Right atrium auricular region (tissue), 2 donors: ENCODE measurements around the gene PA2G4. TPM values are rescaled to one million over a fixed set of nuclear protein-coding genes. Genes with fewer than 3 reads are reported as not detected.

ENCODE experiments used
- DNase-seq: peaks from one replicate; pipeline ENCODE4 v3.0.0-alpha.2; 2019; ENCODE audit warnings: low spot score
- H3K27ac ChIP-seq, 2 donors: fragments of 200-600 bp; sonication (generic); 1 replicate in 1 of 2; 2 replicates in 1 of 2; pipeline ENCODE4 v1.5.1; 2016 to 2019
- H3K27me3 ChIP-seq, 2 donors: fragments of 200-600 bp; sonication (generic); one replicate each; pipeline versions ENCODE4 v1.5.1 to v1.6.0; 2017 to 2019
- H3K36me3 ChIP-seq: fragments of 200-600 bp; sonication (generic); one replicate; pipeline ENCODE4 v1.5.1; 2016
- H3K4me1 ChIP-seq, 2 donors: fragments of 200-600 bp; sonication (generic); one replicate each; pipeline versions ENCODE4 v1.5.1 to v1.6.0; 2017 to 2019
- H3K4me3 ChIP-seq, 2 donors: fragments of 200-600 bp; sonication (generic); 1 replicate in 1 of 2; 2 replicates in 1 of 2; pipeline ENCODE4 v1.5.1; 2017 to 2019; ENCODE audit warnings: mild to moderate bottlenecking in 1 of 2, moderate library complexity in 1 of 2
- H3K9me3 ChIP-seq, 2 donors: fragments of 200-600 bp; sonication (generic); one replicate each; pipeline ENCODE4 v1.5.1; 2019
- total RNA-seq, 2 donors: library from RNA; depleted of rRNA; stranded (reverse); fragments of >200 nt; gene quantifications; one replicate each; pipeline ENCODE4 v1.1.0, GENCODE V29; 2016
- TF ChIP-seq, protein P1 (sequence below), 2 donors: fragments of 200-600 bp; sonication (generic); IDR thresholded peaks; one replicate each; pipeline ENCODE4 v1.5.1; 2019; ENCODE audit warnings: antibody characterized with exemption in 2 of 2

The PA2G4 gene
- total RNA-seq, 2 donors from 2014 or later, result 91.4 to 116 TPM

DNA sequence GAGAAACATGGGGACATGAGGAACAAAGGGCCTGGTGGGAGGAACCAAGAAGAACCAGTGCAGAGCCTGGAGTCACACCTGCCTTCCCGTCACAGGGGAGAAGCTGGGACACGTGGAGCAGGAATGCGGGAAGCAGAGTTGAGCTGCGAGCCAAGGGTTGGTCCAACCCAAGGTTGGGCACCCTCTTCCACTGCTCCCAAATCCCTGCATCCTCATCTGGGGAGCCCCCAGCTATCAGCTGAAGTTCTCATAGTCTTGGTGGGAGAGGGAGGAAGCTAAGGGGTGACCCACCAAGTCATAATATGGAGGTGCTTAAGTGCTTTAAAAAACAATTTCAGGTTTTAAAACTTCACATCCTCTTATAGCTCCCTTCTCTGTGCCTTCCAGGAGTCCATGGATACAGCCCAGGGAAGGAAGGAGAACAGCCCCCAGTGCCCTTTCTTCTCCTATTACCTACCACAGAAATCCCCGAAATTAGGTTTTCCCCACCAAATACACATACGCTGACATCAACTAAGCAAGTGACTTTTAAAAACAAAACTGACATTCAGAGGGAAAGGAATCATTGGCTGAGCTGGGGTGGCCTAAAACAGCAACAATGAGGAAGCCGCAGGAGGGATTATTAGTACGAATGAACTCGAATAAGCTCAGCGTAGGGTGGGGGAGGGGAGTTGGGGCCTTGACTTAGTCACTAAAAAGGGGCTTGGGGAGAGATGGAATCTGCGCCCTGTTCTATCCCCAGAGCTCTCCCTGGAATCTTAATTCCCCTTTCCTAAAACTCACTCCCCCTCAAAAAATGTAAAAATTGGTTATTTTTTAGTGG, 58.3 kb downstream of the PA2G4 start:
- H3K9me3 ChIP-seq, result no peaks in the 10 kb centered on the region
- H3K27me3 ChIP-seq, result no peaks in the 10 kb centered on the region
- no peak overlapping the region for H3K4me3 ChIP-seq
- TF ChIP-seq, protein P1, sequence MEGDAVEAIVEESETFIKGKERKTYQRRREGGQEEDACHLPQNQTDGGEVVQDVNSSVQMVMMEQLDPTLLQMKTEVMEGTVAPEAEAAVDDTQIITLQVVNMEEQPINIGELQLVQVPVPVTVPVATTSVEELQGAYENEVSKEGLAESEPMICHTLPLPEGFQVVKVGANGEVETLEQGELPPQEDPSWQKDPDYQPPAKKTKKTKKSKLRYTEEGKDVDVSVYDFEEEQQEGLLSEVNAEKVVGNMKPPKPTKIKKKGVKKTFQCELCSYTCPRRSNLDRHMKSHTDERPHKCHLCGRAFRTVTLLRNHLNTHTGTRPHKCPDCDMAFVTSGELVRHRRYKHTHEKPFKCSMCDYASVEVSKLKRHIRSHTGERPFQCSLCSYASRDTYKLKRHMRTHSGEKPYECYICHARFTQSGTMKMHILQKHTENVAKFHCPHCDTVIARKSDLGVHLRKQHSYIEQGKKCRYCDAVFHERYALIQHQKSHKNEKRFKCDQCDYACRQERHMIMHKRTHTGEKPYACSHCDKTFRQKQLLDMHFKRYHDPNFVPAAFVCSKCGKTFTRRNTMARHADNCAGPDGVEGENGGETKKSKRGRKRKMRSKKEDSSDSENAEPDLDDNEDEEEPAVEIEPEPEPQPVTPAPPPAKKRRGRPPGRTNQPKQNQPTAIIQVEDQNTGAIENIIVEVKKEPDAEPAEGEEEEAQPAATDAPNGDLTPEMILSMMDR (IDR thresholded peaks at IDR 0.05), result no peak
- peaks cover 0 to 37% of the 10 kb centered on the region in 2 donors for H3K4me1 ChIP-seq
- peaks cover 84% of the 10 kb centered on the region for H3K36me3 ChIP-seq
- DNase-seq, result no peak
- no peak overlapping the region for H3K27ac ChIP-seq

Other genes with a start within 250 kb of the PA2G4 start
- 10 to 100 TPM; 17.6 to 20.6 TPM for gene PYM1, start 176.7 kb upstream of the PA2G4 start, total RNA-seq
- gene DGKA, start 173.4 kb upstream of the PA2G4 start, total RNA-seq, result 10 to 100 TPM in 1 of 2 donors, 1 to 10 TPM in 1; 7.3 to 22.8 TPM
- 1 to 10 TPM in 1 of 2 donors, under 1 TPM in 1; 0.67 to 1.1 TPM for gene PMEL, start 138.5 kb upstream of the PA2G4 start, total RNA-seq
- 10 to 100 TPM in 1 of 2 donors, 1 to 10 TPM in 1; 5.4 to 13.8 TPM for gene CDK2, start 137.7 kb upstream of the PA2G4 start, total RNA-seq
- gene RAB5B, start 130.5 kb upstream of the PA2G4 start, total RNA-seq, result 100 to 1,000 TPM in 1 of 2 donors, 10 to 100 TPM in 1; 93.5 to 108 TPM
- gene SUOX, start 107.3 kb upstream of the PA2G4 start, total RNA-seq, result 10 to 100 TPM; 23.9 to 37.7 TPM
- gene IKZF4, start 83.5 kb upstream of the PA2G4 start, total RNA-seq, result 1 to 10 TPM; 2.6 to 3.9 TPM
- 1,000 to 10,000 TPM in 1 of 2 donors, 100 to 1,000 TPM in 1; 134 to 1,492 TPM for gene RPS26, start 62.6 kb upstream of the PA2G4 start, total RNA-seq
- gene ERBB3, start 24.4 kb upstream of the PA2G4 start, total RNA-seq, result 1 to 10 TPM; 3.2 to 7.2 TPM
- gene RPL41, start 12.1 kb downstream of the PA2G4 start, total RNA-seq, result 1,000 to 10,000 TPM in 1 of 2 donors, 100 to 1,000 TPM in 1; 606 to 2,188 TPM
- gene ZC3H10, start 13.7 kb downstream of the PA2G4 start, total RNA-seq, result 1 to 10 TPM; 2.1 to 2.9 TPM
- gene ESYT1, start 23.7 kb downstream of the PA2G4 start, total RNA-seq, result 10 to 100 TPM; 25.4 to 74.0 TPM
- 10 to 100 TPM; 36.1 to 55.1 TPM for gene MYL6B, start 48.0 kb downstream of the PA2G4 start, total RNA-seq
- gene MYL6, start 53.8 kb downstream of the PA2G4 start, total RNA-seq, result 1,000 to 10,000 TPM in 1 of 2 donors, 100 to 1,000 TPM in 1; 567 to 1,179 TPM
- 10 to 100 TPM; 45.0 to 70.2 TPM for gene SMARCC2, start 84.9 kb downstream of the PA2G4 start, total RNA-seq
- 10 to 100 TPM; 45.1 to 88.4 TPM for gene RNF41, start 117.4 kb downstream of the PA2G4 start, total RNA-seq
- 10 to 100 TPM; 19.7 to 23.6 TPM for gene NABP2, start 119.8 kb downstream of the PA2G4 start, total RNA-seq
- not detected for gene SLC39A5, start 125.5 kb downstream of the PA2G4 start, total RNA-seq
- 10 to 100 TPM; 12.4 to 22.1 TPM for gene ANKRD52, start 153.8 kb downstream of the PA2G4 start, total RNA-seq
- gene COQ10A, start 162.4 kb downstream of the PA2G4 start, total RNA-seq, result 100 to 1,000 TPM in 1 of 2 donors, 10 to 100 TPM in 1; 68.5 to 149 TPM
- 100 to 1,000 TPM; 236 to 513 TPM for gene CS, start 195.8 kb downstream of the PA2G4 start, total RNA-seq
- gene CNPY2, start 211.4 kb downstream of the PA2G4 start, total RNA-seq, result 10 to 100 TPM; 37.0 to 55.2 TPM
- gene PAN2, start 229.4 kb downstream of the PA2G4 start, total RNA-seq, result 10 to 100 TPM; 14.5 to 18.4 TPM
- not detected for gene IL23A, start 234.3 kb downstream of the PA2G4 start, total RNA-seq